LHCN-M2 (cell line): Measurements from ENCODE around the gene SPATC1L. TPM values are rescaled to one million over a fixed set of nuclear protein-coding genes. Genes with fewer than 3 reads are reported as not detected.
"Not testable (repeated sequence)": the region's sequence is repeated elsewhere in the genome, so short reads cannot be mapped to it uniquely, and the experiment has no call there.

Experiments used
- DNase-seq: peaks from one replicate; pipeline ENCODE4 v3.0.0-alpha.2; 2012; ENCODE audit warnings: low read depth
- polyA plus RNA-seq: library from polyadenylated mRNA; unstranded; fragments of >200 nt; gene quantifications from one replicate; pipeline ENCODE4 v1.2.1, GENCODE V29; 2012; ENCODE audit warnings: missing spikeins
- total RNA-seq: library from RNA; depleted of rRNA; stranded (reverse); fragments of >200 nt; gene quantifications from 2 replicates; pipeline ENCODE4 v1.2.3, GENCODE V29; 2014; rRNA removed

Gene SPATC1L
- total RNA-seq: 14.0 and 18.4 TPM in 2 replicates
- 23.9 TPM for polyA plus RNA-seq

DNA sequence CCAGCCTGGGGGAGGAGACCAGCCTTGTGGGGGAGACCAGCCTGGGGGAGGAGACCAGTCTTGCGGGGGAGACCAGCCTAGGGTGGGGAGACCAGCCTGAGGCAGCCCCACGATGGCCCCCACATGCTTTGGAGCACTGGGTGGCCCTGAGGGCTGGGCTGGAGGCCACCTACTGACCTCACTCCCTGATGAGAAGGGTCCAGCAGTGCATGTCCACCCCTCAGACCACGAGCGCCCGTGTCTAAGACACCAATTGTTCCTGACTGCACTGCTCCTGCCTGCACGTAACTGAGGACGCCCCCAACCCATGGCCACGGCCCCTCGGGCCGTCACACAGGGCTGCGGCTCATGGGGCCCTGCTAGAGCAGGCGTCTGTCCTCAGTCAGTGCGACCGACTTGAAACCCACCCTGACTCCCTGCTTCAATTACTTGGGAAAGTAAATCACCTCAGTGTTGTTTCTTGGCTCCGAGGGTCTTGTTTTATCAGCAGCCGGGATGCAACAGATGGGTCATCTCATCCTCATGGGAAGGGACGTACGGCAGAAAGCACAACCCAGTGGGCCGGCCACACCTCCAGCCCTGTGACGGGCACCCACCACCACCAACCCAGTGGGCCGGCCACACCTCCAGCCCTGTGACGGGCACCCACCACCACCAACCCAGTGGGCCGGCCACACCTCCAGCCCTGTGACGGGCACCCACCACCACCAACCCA is at the start of gene SPATC1L:
Gene SPATC1L (minus strand): TSS at position 550 of the 715 bp plus-strand sequence. CDS start 1,643 bp downstream, outside the sequence.
- DNase-seq: peak; percentile 67

DNA sequence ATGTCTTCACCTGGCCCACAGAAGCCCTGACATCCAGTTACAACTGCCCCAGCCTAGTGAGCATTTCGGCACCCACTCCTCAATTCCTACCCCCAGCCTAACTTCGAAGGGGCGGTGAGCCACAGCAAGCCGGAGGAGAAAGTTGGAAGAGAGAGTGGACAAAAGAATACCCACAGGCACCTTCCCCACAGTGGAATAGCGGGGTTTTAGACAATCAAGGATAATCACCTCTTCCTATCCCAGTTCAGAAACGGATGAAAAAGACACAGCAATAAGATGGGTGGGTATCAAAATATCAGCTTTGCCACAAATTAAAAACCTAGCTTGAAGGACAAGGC is 45.6 kb upstream of the SPATC1L start:
- no peak for DNase-seq

DNA sequence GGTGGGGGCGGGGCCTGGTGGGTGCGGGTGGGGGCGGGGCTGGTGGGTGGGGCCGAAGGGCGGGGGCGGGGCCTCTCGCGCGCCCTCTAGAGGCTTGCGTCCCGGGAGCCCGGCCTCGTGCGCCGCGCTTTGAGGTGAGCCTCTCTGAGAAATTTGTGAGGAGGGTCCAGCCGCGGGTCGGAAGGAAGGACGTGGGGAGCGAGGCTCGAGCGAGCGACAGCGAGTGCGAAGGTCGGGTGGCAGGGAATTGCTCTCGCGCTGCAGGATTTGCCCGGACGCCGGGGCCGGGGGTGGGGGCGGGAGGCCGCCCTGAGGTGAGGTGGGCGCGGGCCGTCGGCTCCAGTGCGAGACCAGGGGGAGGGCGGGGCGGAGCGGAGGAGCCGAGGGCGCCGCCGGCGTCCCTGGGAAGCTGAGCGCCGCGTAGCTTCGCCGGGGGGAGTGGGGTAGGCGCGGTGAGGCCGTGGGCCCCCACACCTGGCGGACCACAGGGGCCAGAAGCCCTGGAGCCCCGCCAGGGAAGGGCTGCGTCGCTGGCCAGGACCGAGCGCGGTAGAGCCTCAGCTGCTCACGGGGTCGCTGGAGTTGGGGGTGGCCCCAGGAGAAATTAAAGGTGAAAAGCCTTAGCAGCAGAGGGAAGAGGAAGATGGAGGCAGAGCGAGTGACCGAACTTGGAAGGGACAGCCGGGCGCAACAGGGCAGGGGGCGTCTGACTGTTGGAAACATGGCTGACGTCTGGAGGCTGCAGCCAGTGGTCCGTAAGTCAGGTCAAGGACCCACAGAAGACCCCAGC is 45.1 kb upstream of the SPATC1L start:
- no peak for DNase-seq

DNA sequence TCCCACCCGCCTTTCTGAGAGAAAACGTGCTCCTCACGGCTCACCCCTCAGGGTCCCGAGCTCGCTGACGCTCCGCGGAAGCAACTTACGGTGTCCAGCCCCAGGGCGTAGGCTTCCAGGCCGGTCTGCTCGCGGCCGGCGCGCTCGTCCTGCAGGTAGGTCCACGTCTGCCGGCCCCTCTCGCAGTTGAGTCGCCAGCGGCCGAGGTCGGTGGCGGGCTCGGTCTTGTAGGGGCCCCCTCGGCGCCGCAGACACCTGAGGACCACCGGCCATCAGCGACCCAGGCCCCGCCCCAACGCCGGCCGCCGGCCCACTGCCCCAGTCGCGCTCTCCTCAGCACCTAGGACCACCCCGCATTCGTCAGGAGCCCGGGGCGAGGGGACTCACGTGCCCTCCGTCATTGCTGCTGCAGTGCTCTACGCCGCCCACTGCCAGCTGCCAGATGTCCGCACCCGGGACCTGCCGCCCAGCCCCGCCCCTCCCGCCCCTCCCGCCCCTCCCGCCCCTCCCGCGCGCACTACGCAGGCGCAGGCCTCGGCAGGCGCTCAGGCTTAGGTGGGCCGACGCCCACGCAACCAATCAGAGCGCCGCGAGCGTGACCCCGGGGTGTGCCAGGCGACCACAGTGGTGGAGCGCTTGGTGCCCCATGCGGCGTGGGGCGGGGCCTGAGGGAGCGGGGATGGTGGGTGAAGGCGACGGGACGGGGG is 44.2 kb upstream of the SPATC1L start, which contains the start of gene LSS:
Gene LSS (minus strand): TSS at position 430 of the 707 bp plus-strand sequence. CDS start 29 bp downstream, at position 401.
- DNase-seq: peak; percentile 96

DNA sequence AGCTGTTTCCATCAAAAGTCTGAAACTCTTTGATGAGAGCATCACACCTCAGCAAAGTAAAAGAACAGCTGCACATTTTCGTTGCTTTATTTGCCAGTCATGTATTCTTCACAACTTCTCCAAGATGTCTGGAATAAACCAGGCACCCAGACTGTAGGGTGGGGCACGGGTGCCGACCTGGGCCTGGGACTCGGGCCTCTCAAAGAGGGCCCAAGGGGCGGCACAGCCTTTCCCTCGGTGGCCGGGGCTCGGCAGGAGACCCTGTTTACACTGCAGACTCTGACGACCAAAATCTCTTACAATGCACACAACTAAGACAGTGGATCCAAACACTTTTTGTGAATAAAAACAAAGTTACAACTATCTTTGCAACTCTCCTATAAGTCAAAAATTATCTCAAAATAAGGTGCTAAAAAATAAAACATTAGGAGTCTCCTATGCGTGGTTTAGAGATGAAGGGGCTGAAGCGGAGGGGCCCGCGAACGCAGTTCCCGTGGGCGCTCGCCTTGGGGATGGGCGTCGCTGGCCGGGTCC is 43.6 kb upstream of the SPATC1L start:
- DNase-seq: peak; percentile 14

DNA sequence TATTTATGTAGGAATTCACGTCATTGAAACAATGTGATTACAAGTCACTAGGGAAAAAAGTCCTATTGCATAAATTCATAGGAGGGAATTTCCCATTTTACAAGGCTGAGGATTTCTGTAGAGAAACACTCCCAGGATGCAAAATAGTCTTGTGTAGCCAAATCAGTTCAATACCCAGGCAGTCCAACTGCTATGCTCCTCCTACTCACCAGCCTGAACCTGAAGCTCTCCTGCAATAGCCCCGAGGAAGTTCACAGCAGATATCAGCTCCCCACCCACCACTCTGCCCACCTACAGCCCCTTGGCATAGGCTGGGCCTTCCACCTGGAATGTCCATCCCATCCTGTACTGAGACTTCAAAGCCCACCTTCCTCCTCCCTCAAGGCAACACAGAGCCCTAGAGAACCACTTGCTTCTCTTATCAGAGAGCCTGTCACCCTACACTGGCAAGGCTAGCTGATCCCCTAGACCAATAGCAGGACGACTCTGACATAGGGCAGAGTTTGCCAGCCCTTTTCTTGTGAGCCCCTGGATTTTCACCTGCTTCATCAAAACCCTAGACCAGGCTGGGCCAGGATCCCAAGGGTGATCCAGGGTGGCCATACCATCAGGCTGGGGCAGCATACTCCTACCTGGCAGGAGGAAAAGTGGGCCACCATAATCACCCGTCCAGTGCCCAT is 42.8 kb upstream of the SPATC1L start:
- DNase-seq: no peak

DNA sequence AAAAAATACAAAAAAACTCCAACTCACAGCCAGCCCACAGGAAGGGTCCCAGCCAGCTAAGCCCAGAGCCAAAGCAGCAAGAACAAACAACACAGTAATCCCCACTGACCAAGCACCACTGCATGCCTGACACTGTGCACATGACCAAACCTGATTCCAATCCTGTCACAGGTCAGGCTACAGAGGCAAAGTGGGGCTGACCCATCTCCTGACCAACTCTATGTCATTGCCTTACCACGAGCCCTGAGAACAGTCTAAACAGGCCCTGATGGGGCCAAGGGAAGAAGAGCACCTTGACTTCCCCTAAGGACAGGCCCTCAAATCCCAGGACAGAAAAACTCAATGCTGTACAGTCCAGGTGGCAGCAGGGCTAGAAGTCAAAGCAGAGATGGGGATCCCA is 41.9 kb upstream of the SPATC1L start:
- no peak for DNase-seq

DNA sequence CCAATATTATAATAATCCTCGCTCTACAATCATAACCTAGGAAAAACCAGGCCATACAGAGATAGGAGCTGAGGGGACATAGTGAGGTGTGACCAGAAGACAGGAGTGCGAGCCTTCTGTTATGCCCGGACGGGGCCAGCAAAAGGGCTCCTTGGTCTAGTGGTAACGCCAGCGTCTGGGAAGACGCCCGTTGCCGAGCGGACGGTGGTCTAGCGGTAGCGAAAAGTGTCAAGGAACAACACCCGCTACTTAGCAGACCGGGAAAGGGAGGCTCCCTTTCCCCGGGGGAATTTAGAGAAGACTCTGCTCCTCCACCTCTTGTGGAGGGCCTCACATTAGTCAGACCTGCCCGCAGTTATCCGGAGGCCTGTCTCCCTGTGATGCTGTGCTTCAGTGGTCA is 39.4 kb upstream of the SPATC1L start:
- DNase-seq: not testable (repeated sequence)

DNA sequence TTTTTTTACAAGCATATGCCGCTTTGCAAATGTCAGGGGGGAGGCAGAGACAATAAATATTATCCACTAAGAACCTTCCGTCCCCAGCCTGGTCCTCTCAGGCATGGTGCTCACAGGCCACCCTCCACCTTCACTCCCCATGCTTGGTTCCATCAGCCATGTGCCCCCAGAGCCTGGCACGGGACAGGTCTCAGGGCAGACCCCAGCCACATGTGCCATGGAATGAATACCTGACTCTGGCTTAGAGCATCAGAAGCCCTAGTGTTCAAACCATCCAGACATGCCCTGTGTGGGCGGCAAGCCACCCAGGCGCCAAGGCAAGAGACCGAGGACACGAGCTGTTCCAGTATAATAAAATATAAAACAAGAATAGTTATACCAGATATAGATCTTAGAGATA is 39.0 kb upstream of the SPATC1L start:
- DNase-seq: no peak

DNA sequence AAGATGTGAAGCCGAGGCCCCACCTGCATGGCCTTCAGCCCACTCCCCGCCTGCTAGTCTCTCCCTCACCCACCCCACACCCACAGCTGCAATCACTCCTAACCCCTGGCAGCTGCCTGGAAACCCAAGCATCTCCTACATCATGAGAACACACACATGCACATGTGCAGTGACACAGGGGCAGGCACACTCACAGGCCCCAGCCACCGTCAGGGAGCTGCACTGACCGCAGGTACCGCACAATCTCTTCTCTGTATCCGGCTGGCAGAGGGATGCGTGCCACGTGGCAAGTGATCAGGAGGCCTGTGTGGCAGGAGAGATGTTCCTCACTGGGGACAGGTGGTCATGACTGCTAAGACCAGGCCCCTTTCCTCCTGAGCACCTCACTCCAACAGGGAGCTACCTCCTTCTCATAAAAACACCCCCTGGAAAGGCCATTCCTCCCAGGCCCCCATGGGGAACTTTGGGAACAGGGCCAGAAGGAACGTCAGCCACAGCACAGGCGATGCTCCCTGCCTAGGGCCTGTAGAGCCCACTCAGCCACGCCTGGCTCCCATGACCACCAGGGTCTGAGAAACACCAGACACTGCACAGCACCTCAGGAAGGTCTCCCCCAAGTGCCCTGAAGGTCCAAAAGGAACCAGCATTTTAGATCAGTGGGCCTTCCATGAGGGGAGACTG is 38.3 kb upstream of the SPATC1L start:
- no peak for DNase-seq

DNA sequence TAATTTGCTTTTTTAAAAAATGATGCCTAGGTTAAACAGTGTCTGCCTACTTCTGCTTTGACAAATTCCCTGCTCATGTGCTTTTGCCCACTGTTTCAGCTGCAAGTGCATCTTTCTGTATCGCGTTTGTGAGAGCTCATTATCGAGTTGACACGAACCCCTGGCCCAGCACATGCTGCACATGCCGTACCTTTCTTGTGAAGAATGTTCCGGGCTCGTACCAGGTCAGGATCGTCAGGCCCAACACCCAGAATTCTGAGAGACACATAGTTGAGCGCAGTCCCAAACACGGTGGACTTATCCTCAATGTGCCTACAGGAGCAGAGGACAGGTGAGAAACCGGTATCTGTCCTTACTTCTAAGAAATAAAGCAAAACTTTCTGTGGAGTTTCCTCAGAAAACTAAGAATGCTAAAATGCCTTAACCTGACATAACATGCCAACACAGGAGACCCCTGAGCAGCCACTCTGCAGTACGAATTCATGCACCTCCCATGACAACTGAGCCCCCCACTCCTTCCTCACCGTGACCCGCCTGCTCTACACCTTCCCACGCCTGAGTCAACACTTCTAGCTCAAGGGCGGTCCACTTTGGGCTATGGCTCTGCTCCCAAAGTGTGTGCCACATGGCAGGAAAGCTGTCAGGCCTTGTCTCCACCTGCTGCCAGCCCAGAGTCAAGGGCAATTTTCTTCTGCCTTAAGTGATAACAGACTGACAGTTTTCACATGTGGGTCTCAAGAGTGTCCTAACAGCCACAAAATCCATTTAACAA is 37.6 kb upstream of the SPATC1L start:
- no peak for DNase-seq

DNA sequence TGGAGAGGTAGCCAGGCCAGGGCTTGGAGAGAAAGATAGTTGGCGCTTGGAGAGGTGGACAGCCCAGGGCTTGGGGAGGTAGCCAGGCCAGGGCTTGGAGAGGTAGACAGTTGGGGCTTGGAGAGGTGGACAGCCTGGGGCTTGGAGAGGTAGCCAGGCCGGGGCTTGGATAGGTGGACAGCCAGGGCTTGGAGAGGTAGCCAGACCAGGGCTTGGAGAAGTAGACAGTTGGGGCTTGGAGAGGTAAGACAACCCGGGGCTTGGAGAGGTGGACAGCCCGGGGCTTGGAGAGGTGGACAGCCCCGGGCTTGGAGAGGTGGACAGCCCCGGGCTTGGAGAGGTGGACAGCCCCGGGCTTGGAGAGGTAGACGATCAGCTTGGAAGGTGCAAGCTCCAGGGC is 36.6 kb upstream of the SPATC1L start:
- no peak for DNase-seq

DNA sequence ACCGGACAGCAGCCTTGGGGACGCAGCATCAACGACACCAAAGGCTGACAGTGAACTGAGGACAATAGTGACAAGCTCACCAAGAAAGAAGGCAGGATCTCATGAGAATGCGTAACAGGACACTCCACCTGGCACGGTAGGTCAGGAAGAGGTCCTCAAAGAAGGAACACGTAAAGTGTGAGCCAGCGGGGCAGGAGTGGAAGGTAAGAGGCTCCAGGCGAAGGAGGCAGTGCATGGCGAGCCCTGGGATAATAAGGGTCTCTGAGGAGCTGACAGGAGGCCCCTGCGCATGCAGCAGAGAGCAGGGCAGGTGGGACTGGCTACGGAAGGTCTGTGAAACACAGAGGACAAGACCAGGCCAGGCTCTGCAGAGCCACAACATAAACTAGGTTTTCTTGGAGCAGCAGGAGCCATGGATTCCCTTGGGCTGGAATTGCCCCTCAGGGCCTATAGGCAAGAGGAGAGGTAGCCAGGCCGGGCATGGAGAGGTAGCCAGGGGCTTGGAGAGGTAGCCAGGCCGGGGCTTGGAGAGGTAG is 36.1 kb upstream of the SPATC1L start:
- no peak for DNase-seq

DNA sequence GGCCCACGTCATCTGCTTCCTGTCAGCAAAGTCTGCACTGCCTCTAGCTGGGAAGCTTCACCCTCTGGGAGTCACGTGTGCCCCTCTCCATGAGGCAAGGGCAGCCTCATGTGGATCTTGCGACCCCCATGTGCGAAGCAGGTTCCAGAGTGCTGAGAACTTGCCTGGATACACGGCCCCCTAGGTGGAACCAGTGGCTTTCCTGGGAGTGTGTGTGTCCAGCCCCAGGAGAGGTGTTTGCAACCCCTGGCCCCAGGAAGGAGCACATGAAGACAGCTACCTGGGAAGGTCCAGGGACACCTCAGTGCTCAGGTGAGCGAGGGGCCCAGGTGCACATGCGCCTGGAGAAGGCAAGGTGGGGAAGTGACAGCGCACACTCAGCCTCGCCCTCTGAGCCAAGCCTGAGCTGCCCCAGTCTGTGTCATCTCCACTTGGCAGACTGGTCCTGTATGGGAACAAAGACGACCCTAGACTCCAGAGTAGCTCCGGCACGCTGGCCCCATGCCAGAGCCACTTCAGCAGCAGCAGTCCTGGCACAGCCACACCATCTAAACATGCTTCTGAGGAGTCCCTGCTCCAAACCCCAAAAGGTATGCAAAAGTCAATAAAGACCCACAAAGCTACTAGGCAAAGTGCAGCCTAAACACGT is 35.5 kb upstream of the SPATC1L start:
- no peak for DNase-seq

DNA sequence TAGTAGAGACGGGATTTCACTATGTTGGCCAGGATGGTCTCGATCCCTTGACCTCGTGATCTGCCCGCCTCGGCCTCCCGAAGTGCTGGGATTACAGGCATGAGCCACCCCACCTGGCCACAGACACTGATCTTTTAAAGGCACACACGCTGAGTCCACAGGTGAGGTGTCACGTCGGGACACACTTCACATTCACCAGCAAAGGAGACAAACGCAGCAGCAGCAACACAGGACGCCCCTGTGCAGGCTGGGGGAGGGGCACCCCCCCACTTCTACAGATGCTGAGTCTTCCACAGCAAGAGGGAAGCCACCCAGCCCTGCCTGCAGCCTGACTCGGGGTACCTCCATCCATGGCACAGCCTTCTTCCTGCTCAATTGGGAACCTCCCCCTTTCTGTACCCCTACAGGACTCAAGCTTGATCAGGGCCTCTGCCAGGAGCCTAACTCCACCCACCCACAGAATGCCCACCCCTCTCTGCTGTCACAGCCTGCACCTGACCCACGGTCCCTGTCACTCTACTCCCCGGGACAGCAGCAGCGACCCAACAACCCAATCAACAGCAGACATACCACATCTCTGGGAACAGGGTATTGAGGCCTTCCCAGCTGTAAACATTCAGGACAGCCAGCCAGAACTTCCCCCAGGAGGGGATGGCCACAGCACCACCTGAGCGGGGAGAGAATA is 34.8 kb upstream of the SPATC1L start:
- DNase-seq: no peak

DNA sequence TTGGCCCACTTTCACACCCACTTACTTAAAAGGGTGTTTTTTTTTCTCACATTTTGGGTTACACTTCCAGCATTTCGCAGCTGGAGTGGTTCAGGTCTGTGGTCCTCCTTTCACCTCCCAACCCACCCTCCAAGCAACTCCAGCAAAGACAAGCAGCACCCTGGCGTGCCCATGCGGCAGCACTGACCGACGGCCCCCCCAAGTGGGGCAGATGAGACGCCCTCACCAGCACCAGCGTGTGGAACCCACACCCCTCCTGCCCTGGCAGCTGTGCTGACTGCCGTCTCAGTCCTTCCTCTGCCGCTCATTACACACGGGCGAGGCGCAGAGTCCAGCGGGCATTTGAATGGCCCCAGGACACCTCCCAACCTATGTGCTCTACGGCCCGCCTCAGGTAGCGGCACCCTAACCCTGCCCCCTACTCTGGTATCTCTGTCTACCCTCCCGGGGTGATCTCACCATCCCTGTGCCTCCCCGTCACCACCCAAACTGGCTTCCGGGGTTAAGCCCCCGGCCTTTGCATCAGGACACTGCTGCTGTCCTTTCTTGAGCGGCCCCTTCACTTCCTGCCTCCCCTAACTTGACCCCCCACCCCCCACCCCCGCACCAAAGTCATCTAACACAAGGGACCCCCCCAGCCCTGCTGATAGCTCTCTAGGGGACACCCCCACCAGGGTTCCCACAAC is 33.4 kb upstream of the SPATC1L start:
- no peak for DNase-seq

DNA sequence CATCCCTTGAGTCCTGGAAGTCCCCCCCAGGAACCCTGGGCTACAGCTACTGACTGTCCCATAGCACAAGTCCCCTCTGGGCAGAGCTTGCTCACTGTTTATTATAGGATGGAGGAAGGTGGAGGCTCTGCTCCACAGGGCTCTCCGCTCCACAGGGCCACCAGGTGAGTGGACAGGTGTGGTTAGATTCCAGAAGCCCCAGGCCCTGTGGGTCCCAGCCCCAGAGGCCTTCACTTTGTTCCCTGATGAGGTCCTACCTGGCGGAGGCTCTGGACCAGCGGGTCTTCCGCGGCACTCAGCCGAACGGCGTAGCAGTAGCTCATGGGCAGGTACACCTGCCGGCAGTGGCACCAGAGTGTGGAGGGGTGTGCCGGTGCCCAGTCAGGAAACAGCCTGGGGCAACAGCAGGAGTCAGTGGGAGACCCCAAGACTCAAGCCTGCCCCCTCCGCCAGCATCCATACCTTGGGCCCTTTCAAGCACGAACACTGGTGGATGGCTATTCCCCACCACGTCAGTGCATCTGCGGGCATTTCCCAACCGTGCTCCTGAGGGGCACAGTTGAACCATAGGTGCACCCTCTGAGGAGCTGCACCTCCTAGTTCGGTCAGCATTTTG is 32.0 kb upstream of the SPATC1L start:
- DNase-seq: no peak
